ENCODE results near the gene GJB4.

DNA sequence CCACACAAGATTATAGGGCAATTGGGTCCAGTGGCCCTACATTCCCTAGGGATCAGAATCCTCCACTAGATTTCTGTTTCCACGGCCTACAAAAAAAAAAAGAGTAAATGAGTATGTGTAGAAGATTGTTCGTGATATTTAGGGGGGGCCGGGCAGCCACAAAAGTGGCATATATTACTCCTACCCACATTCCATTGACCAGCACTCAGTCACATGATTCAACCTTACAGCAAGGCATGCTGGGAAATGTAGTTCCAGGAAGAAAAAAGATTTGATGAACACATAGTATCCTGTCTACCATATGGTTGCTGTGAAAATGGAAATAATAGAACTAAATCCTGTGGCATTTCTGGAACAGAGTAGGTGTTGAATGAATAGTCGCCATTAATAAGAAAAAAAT, 48.1 kb upstream of the GJB4 start:
- TF ChIP-seq, protein P1, sequence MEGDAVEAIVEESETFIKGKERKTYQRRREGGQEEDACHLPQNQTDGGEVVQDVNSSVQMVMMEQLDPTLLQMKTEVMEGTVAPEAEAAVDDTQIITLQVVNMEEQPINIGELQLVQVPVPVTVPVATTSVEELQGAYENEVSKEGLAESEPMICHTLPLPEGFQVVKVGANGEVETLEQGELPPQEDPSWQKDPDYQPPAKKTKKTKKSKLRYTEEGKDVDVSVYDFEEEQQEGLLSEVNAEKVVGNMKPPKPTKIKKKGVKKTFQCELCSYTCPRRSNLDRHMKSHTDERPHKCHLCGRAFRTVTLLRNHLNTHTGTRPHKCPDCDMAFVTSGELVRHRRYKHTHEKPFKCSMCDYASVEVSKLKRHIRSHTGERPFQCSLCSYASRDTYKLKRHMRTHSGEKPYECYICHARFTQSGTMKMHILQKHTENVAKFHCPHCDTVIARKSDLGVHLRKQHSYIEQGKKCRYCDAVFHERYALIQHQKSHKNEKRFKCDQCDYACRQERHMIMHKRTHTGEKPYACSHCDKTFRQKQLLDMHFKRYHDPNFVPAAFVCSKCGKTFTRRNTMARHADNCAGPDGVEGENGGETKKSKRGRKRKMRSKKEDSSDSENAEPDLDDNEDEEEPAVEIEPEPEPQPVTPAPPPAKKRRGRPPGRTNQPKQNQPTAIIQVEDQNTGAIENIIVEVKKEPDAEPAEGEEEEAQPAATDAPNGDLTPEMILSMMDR (IDR thresholded peaks at IDR 0.05), result no peak
- TF ChIP-seq EZH2phosphoT487 (IDR thresholded peaks at IDR 0.05), result no peak

All from neural progenitor cell (in vitro differentiated cells).